GM20000 (cell line): ENCODE measurements around the gene LIPG.

Experiments
- DNase-seq: peaks from one replicate; pipeline ENCODE4 v3.0.0; 2012; ENCODE audit warnings: low spot score
- CTCF ChIP-seq: IDR thresholded peaks from 2 replicates; pipeline ENCODE4 v1.5.1; 2012; ENCODE audit warnings: mild to moderate bottlenecking, control low read depth; ENCODE audit errors: extremely low read depth, missing control alignments

Gene LIPG

GRCh38 chr18:49647496-49648168 lies 85.8 kb downstream of the LIPG start:
- no peak for TF ChIP-seq CTCF

GRCh38 chr18:49648326-49648725 lies 86.5 kb downstream of the LIPG start:
- no peak for DNase-seq
- no peak for TF ChIP-seq CTCF

More at GRCh38 chr18:49647496-49648168, 85.8 kb downstream of the LIPG start:
- DNase-seq: no peak
